GM19240 (cell line): ENCODE measurements around the gene PPP1R9B.
A peak's percentile ranks its signal among the peaks of the same experiment; 100 is the strongest.

Source experiments
- DNase-seq: peaks from one replicate; pipeline ENCODE4 v3.0.0; 2011; ENCODE audit warnings: low spot score; ENCODE audit not compliant: insufficient read length

Gene PPP1R9B

DNA sequence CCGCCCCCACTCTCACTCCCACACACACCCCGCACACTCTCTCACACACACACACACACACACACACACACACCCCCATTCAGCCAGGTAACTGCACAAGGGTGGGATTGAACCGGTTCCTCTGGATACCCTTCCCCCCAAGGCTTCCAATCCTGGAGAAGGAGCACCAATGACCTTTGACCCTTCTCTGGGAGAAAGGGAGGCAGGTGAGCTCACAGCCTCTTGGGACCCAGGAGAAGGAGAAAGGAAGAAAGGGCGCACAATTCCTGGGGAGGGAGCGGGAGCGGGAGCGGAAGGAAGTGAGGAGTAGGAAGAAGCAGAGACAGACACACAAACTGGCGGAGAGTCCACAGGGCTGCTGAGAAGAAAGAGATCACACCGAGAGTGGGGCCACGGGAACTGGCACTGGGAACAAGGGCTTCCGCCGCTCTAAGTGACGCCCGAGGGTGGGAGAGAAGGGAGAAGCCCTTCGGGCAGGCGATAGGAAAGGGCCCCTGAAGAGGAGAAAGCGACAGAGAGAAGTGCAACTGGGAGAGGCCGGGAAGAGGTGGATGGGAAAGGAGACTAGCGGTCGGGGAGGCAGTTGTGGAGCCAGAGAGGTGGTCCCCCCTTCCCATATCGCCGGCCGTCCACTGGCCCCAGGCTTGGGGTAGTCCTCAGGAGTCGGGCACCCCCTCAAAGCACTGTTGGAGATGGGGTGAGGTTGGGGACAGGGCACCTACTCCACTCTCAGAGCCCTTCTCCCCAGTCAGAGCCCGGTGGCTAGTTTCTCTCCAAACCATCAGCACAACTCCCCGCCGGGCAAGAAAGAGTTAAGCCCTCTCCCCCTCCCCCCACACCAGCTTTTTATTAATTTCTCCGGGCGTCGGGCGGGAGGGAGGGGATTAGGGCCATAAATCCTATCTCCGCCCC lies 21.8 kb downstream of the PPP1R9B start:
- DNase-seq = no peak

DNA sequence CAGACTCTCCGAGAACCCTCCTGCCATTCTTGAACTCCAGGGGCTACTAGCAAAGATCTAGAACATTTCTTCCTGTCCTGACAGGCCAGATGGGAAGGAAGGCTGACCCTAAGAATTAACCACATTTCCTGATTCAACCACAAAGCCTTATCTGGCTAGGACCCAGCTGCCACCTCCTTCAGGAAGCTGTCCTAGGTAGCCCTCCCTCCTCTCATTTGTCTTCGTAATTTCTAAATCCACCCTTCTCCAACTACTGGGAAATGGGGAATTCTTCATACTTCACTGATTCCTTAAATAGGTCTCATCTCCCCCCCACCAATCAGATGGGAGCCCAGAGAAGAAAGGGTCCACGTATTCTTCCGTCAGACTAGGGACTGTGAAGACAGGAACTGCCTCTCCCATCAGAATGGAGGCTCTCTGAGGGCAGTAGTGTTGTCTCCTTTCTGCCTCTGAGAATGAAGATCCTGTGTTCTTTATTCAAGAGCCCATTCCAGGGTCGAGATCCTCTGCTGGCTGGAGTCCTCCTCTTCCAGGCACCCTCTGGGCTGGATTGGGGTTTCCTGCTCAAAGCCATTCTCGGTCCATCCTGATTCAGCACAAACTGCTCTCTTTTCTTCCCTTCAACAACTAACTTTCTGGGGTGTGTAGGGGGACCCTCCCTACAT lies 22.6 kb downstream of the PPP1R9B start:
- no peak for DNase-seq

DNA sequence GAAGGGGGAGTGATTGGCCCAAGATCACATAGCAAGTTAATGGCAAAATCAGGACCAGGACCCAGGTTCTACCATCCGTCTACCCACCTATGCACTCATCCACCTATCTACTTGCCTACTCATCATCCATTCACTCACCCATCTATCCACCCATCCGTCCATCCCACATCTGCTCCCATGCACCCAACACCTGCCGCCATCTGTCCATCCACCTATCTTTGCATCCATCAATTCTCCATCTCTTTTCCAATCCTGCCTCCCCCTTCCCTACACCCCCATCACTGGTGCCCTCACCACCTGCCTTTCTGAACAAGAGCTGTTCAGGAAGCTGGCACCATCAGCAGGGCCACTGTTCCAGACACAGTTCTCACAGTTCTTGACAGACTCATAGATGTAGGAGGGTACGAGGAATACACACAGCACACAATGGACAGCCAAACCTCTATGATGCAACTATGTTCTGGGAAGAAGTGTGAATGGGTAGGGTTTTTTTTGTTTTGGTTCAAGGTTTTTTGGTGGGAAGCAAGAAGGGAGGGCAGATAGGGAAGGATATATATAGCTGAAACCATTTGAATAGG lies 25.0 kb downstream of the PPP1R9B start:
- DNase-seq = no peak

DNA sequence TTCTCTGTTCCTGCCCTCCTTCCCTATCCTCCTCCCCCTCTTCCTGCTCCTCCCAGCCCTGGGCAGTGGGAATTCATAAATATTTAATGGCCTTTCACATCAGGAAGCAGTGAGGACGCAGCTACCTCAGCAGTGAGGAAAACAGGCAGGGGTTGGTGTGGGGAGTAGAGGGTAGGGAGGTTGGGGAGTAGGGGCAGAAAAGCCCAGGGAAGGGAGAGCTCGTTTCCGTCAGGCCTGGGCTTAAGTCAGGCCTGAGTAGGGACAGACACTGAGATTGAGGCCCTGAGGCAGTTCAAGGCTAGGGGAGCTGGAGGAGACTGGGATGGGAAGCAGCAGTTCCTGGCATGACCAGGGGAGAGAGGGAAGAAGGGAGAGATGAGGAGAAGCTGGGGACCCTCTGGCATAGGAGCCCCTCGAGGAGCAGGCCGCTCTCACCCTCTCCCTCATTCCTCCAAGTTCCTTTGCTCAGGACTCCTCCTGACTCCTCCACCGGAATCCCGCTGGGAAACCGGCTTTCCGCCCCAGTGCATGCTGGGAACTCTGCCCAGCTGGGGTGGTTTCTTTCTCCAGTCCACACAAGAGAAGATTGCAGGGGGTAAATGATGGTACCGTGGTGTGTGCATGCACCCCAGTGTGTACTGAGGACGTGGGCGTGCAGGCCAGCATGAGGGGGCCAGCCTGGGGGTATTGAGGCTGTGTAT lies 26.7 kb downstream of the PPP1R9B start:
- no peak for DNase-seq

DNA sequence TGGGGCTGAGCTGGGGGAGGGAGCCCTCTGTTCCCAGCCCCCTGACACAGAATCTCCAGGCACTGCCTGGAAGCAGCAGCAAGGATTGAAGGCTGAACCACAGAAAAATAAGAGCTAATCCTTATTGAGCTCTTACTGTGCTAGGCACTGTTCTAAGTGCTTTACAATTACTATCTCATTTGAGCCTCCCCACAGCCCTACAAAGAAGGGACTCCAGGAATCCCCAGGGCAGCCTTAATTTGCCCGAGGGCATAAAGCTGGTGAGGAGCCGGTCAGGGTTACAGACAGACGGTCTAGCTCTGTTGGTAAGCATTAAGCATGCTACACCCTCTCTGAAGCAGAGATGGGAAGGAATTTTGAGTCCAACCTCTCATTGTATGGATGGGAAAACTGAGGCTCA lies 27.5 kb downstream of the PPP1R9B start:
- no peak for DNase-seq

DNA sequence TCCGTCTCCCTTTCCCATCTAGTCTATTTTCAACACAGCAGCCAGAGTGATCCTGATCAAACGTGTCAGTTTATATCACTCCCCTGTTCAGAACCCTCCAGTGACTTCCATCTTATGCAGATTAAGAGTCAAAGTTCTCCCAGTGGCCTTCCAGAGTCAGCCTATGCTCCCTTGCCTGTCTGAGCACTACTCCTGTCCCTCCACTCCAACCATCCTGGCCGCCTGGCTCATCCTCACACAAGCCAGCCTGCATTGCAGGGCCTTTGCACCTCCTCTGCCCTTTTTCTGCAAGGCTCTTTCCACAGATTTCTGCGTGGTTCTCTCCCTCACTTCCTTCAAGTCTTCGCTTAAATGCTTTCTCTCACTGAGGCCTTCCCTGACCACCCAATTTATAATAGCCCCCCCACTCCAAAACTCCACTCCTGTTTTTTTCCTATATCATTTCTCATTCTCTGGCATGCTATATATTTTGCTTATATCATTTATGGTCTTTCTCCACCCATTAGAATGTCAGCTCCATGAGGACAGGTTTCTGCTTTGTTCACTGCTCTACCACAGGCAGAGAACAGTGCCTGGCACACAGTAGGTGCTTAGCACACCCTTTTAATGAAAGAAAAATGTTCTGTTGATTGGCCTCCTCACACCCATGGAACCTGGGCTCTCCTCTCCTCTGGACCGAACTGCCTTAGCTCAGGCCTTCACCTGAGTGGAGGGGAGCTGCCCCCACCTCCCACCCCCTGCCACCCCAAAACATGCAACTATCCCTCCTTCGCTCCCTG lies 29.8 kb downstream of the PPP1R9B start:
- DNase-seq = no peak

DNA sequence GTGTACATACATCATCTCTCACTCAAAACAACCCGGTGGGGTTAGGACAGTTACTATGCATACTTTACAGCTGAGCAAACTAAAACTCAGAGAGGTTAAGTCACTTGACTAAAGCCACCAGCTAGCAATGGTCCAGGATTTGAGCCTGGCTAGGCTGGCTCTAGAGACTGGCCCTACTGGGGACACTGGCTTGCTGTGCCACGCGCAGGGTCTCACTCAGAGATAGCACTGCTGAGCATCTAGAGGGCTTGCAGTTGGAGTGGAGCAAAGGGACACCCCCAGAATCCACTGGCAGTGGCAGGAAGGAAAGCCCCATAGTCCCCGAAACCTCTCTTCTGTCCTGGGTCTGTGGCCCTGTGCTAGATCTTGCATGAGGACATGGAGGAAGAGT lies 31.7 kb downstream of the PPP1R9B start:
- no peak for DNase-seq

DNA sequence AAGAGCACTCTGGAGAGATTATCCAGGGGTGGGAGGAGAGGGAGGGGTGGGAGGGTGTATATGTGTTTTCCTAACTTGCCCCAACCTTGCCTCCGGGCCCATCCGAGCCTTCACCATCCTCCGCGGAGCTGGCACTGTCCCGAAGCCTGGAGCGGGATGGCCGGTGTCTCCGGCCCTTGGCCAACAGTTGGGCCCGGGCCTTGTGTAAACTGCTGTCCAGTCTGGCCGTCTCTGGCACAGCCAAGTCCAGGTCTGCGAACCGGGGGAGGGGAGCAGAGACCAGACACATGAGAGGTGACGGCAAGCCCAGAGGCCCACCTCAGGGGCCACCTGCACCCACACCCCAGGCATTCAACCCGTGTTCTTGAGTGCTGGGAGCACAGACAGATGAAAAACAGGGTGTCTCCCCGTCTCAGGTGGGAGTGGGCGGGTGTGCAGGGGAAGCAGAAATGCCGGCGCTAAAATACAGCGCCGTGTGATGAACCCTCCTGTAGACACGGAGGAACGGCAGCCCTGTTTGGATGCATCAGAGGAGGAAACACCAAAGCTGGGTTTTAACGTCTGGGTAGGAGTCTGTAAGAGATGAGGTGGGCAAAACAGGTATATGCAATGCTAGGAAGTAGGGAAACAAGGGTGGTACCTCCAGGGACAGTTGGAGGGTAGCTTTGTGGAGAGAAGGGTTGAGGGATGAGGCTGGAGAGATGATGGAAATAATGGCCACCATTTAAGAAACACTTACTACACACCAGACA lies 32.2 kb downstream of the PPP1R9B start:
- DNase-seq = no peak

DNA sequence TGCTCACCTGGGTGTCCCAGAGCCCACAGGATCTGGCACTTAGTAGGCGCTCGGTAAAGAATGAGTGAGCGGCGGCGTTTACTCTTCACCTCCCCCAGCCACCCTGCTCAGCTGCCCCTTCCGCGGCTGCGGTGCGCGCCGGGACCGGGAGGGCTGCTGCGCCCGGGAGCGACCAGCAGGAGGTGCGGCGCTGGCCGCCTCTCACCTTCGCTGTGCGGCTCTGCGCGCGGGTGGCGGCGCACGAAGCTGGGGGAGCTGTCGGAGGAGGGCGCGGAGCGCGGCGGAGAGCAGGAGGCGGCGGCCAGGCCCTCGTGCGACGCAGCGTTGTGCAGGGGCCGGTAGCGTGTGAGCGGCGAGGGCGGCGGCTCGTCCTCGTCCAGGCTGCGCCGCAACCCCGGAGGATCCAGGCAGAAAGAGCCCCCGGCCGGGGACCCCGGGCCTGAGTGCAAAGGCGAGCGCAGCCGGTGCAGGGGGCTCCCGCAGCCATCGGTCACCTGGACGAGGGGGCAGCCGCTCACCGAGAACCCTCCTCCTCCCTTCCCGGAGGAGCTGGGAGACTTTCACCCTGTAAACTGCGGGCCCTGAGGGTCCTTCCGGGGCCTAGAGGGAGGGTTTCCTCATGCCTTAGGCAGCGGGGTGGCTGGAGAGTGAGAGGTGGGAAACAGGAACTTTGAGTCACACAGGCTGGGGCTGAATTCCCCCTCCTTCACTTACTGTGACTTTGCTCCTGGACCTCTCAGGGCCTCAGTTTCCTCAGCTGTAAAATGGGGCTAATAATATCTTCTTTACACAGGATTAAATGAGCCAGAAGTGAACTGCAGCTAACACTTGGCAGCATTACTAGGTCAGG lies 33.0 kb downstream of the PPP1R9B start:
- peak; percentile 57 for DNase-seq

DNA sequence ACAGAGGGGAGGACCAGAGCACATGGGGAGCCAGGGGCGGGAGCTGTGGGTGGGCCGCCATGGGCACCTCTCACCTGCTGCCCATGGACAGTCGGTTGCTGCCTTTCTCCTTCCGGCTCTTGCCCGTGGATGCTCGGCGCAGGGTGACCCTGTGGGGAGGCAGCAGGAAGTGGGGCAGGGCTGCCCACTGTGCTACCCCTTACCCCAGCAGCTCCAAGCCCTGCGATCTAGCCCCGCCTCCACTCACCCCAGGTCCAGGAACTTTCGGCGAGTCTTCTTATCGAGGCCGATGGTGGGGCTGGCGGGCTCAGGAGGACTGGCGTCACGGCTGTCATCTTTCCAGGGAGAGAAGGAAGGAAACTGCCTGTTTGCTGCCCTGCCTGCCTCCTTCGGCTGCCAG lies 34.7 kb downstream of the PPP1R9B start:
- no peak for DNase-seq

DNA sequence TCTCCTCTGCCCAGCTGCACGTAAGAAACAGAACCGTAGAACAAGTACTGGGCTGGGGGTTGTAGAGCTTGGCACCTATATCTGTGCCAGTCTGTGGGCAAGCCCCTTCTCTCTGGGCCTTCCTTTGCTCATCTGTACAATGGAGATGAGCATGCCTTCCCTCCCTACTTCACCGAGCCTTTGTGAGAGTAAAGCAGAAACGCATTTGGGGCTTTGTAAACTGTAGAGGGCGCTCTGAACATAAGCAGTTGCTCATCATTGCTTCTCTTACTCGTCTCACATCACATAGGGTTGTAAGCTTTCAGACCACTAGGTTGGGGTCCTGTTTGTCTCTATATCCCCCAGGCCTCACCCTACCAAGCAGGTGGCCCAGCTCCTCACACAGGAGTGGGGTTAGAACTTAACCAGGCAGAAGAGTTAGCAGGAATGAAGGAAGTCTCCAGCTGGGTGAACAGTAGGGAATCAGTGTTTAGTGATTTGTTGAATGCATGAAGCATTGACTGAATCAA lies 35.6 kb downstream of the PPP1R9B start:
- peak; percentile 35 for DNase-seq

DNA sequence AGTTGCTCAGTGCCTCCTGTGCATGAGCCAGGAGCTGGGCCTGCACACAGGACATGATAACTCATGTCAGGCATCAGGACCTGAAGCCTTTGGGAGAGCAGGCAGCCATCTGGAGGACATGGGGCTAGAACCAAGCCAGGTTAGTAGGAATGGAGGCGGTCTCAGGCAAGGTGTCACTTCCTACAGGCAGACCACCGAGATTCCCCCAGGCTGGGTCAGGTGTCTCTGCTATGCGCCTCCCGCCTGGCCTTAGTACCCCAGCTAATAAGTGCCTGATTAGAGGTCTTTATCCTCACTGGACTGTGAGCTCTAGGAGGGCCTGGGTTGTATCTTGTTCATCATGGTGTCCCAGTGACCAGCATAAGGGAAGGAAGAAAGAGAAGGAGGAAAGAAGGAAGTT lies 36.1 kb downstream of the PPP1R9B start:
- DNase-seq = no peak

DNA sequence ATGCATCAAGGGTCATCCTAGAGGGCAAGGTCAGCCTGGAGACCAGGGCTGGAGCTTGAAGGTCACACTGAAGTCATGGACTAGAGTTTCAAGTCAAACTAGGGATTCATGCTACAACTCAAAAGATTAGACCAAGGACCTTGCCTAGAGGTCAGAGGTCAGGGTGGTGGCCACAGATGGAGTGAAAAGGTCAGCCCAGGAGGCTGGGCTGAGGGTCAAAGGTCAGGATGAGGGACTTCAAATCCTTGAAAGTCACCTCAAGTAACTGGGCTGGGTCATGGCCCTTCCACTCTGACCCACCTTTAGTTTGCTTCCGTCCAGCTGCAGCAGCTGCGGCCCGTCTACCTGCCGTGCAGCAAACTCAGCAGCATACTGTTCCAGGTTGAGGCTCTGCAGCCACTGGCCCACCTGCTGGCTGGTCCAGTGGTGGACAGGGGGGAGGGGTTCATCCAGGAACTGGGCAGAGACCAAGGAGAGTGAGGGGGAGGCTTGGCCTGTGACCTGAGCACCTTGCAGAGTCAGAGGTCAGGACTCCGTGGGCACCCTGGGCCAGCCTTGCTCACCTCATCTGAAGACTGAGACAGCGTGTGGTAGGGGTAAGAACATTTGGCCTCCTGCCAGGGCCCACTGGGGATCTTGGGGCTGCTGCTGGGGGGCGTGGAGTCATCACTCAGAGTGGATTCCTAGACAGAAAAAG lies 36.7 kb downstream of the PPP1R9B start:
- no peak for DNase-seq

DNA sequence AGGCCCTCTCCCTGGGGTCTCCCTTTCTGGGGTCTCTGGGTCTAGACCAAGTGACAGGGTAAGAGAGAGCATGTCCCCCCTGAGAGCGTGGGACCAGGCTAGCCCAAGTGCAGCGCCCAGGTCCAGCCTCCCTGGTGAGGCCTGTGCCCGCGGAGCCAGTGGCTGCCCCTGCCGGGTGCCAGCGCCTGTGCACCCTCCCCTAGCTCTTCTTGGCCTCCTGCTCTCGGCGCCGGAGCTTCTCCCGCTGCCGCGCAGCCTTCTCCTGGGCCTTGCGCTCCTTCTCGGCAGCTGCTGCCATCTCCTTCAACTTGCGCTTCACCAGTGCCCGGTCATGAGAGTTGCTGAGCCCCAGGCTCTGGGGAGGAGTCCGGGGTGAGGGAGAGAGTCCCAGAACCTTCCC lies 37.8 kb downstream of the PPP1R9B start:
- no peak for DNase-seq

DNA sequence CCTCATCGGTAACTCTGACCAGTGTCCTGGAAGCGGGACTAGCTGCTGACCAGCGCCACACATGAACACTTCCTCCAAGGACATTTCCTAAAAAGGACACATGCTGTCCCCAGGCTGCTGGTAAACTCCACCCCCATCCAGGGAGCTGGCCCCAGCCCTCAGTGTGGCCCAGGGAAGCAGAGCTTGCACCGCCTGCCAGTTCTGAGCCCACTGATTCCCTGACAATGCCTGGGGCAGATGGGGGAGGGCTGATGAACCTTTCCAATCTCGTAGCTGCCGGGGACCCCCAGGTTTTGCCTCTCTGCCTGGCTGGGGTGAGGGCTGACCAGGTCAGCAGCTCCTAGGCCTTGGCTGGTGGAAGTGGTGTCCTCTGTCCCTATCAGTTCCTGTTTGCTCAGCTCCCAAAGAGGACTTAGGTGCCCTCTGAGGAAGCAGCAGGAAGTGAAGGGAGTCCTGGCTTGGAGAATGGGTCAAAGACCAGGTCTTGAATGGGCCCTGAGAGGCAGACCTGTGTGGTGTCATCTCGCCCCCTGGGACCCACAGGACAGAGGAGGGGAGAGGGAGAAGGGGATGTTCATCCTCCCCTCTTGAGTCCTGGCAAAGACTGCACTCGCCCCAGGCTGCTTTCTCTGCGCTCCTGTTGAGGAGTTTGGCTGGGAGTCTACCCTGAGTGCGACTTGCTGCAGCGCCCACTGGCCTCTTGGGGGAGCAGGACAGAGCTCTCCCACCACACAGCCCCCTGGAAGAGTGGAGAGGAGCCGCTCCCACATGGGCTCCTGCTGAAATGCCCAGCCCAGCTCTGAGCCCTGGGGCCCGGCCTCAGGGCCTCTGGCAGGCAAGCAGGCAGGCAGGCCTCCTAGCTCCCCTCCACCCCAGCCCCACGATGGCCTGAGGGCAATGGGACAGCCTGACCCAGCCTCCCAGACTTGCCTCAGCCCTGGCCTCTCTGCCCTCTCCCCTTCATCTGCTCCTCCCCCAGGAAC lies 38.5 kb downstream of the PPP1R9B start:
- no peak for DNase-seq

DNA sequence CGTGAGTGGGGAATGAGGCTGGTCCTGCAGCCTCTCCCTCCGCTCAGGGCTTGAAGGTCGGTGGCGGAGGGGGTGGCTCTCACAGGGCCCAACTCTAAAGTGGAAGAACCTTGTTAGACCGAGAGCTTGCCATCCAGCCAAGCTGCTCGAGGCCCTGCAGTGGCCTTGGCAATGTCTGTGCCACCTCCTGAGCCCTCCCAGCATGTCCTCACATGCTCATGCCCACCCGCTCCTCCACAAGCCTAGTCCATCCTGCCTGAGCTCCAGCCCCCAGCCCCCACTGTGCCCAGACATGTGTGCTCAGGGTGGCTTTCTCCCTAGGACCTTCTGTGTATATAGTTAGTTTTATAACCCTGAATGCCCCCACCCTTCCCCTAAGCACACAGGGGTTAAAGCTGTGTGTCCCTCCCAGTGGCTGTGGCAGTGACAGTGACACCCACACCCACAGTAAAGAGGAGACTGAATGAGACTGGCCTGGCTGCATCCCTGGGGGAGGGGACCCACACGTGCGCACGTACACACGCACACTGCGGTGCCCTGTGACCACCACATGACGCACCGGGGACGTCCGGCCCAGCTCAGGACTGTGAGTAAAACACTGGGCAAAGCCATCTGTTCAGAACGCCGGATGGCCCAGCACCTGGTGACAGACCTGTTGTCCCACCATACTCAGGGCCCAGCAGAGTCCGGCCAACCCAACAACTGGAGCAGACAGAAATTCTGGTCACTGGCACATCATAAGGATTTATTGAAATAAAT lies 39.7 kb downstream of the PPP1R9B start:
- DNase-seq = no peak

DNA sequence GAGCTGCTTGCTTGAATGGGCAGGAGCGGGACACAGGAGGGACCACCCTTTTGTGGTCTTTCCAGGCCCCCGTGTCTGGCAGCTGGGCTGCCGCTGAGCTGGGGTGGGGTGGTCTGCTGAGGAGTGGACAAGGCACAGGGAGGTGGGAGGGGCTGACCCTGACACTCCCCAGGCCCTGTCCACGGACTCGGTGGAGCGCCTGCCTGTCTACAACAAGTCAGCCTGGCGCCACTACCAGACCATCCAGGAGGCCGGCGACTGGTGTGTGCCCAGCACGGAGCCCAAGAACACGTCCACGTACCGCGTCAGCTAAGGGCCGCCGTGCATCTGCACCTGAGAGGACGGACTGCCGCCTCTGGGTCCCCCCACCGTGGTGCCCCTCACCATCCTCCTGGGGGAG lies 40.7 kb downstream of the PPP1R9B start:
- DNase-seq = no peak
